ENCODE measurements around the gene ZNF576.
"Not testable (repeated sequence)": the region's sequence is repeated elsewhere in the genome, so short reads cannot be mapped to it uniquely, and the experiment has no call there.

Gene ZNF576, protein sequence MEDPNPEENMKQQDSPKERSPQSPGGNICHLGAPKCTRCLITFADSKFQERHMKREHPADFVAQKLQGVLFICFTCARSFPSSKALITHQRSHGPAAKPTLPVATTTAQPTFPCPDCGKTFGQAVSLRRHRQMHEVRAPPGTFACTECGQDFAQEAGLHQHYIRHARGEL

DNA sequence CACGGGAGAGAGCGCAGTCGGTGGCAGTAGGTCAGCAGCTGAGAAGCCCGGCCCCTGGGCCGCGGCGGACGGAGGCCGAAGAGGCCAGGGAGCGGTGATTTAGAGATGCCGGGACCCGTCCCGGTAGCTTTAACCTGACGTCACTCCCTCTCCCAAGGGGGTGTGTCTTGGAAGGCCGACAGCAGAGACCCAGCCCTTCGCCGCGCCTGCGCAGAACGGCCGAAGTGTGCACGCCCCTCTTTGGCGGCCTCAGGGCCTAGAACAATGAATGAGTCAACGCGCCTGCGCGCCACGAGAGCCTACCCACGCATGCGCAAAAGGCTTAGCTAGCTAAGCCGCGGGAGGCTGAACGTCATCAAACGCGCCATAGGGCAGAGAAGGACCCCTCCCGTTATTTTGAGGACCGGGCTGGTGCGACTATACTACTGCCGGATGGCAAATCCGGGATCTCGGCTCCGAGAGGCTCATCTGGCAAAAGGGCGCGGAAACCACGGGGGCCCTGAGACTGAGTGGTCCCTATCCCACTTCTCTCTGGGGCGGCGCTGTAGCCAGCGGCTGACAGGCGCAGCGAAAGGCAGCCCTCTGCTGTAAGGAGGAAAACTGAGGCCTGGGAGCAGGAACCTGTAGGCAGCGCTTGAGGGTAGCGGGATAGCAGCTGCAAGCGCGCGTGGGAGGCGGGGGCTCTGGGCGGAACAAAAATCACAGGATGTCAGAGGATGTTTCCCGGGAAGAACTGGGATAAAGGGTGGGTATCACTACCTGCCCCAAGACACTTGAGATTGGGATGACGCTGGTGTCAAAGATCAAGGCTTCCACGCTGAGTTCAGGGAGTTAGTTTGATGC, at the start of gene ZNF576, which contains the start of gene IRGQ:
Gene ZNF576, plus strand, starts transcription at position 597 of the 843 bp plus-strand sequence. CDS start 514 bp downstream, outside the sequence.
Gene IRGQ, minus strand, starts transcription at position 136 of the 843 bp plus-strand sequence. CDS start 796 bp downstream, outside the sequence.
- in situ Hi-C loops (cut with MboI; ENCODE audit: low sequenced_read_pairs, unreplicated experiment): no loop called here
- TF ChIP-seq, protein P1, sequence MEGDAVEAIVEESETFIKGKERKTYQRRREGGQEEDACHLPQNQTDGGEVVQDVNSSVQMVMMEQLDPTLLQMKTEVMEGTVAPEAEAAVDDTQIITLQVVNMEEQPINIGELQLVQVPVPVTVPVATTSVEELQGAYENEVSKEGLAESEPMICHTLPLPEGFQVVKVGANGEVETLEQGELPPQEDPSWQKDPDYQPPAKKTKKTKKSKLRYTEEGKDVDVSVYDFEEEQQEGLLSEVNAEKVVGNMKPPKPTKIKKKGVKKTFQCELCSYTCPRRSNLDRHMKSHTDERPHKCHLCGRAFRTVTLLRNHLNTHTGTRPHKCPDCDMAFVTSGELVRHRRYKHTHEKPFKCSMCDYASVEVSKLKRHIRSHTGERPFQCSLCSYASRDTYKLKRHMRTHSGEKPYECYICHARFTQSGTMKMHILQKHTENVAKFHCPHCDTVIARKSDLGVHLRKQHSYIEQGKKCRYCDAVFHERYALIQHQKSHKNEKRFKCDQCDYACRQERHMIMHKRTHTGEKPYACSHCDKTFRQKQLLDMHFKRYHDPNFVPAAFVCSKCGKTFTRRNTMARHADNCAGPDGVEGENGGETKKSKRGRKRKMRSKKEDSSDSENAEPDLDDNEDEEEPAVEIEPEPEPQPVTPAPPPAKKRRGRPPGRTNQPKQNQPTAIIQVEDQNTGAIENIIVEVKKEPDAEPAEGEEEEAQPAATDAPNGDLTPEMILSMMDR (IDR thresholded peaks at IDR 0.05; ENCODE audit: borderline replicate concordance, control extremely low read depth, extremely low read depth, insufficient read depth, missing control alignments): no peak
- DNase-seq (ENCODE audit: low spot score): peak; percentile 99

DNA sequence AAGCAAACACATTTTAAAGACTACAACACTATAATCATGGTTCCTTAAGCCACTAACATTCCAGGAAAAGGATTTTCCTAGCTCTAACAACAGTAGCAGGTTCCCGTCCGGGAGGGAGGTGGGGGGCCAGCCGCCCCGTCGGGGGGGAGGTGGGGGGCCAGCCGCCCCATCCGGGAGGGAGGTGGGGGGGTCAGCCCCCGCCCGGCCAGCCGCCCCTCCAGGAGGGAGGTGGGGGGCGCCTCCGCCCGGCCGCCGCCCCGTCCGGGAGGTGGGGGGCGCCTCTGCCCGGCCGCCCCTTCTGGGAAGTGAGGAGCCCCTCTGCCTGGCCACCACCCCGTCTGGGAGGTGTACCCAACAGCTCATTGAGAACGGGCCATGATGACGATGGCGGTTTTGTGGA, 48.5 kb upstream of the ZNF576 start:
- DNase-seq (ENCODE audit: low spot score); in situ Hi-C loops (cut with MboI; ENCODE audit: low sequenced_read_pairs, unreplicated experiment): not testable (repeated sequence)

DNA sequence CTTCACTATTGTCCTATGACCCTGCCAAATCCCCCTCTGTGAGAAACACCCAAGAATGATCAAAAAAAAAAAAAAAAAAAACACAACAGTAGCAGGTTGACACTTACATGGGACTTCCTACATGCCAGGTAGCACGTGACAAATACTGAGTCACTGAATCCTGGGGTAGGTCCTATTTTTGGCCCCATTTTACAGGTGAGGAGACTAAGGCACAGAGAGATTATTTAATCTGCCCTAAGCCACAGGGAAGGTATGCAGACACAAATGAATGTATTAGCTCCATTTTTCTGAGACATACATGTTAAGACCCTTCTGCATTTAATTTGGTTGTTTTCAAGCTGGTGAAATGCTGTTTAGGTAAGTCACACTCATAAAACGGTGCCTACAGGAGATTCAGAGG, 47.7 kb upstream of the ZNF576 start:
- in situ Hi-C loops (cut with MboI; ENCODE audit: low sequenced_read_pairs, unreplicated experiment): no loop called here
- TF ChIP-seq, protein P1 (IDR thresholded peaks at IDR 0.05; ENCODE audit: borderline replicate concordance, control extremely low read depth, extremely low read depth, insufficient read depth, missing control alignments): no peak
- no peak for DNase-seq (ENCODE audit: low spot score)

DNA sequence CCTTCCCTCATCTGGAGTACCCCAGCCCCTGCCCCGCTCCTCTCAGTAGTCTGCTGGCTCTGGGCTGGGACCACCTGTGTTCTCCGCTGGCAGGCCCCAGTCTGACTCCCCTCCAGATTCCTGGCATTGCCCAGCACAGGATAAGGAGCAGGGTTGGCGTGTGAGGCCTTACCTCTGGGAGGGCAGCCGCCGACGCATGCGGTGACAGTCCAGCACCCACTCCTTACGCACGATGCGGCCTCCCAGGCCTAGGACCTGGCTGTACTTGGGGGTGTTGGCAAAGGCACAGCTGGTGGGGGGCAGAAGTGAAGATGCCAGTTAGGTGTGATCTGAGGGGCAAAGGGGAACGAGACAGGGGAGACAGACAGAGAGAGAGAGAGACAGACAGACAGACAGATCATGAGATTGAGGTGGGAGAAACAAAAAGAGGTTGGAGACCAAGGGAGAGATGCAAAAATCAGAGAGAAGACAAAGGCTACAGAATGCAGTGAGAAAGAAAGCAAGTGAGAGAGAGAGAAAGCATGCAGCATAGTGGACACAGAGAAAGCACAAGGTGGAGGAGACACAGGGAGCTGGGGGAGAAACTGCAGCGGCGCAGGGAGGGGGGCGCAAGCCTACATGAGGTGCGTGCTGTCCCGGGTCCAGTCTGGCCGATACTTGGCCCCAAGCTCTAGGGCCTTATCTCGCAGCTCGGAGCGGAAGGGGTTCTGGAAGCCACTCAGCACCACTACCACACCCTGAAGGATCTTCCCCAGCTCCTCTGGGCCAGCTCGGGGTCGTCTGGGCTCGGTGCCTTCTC, 44.8 kb upstream of the ZNF576 start:
- TF ChIP-seq, protein P1 (IDR thresholded peaks at IDR 0.05; ENCODE audit: borderline replicate concordance, control extremely low read depth, extremely low read depth, insufficient read depth, missing control alignments): no peak
- DNase-seq (ENCODE audit: low spot score): no peak
- in situ Hi-C loops (cut with MboI; ENCODE audit: low sequenced_read_pairs, unreplicated experiment): no loop called here

DNA sequence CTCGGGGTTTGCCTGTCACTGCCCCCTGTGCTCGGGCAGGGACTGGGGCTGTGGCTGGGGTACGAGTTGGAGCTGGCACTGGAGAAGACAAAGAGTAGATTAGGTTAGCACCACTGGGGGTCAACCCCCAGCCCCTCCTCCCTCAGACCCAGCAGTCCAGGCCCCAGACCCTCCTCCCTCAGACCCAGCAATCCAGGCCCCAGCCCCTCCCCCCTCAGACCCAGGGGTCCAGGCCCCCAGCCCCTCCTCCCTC, 44.3 kb upstream of the ZNF576 start:
- in situ Hi-C loops (cut with MboI; ENCODE audit: low sequenced_read_pairs, unreplicated experiment): no loop called here
- TF ChIP-seq, protein P1 (IDR thresholded peaks at IDR 0.05; ENCODE audit: borderline replicate concordance, control extremely low read depth, extremely low read depth, insufficient read depth, missing control alignments): no peak
- DNase-seq (ENCODE audit: low spot score): no peak

DNA sequence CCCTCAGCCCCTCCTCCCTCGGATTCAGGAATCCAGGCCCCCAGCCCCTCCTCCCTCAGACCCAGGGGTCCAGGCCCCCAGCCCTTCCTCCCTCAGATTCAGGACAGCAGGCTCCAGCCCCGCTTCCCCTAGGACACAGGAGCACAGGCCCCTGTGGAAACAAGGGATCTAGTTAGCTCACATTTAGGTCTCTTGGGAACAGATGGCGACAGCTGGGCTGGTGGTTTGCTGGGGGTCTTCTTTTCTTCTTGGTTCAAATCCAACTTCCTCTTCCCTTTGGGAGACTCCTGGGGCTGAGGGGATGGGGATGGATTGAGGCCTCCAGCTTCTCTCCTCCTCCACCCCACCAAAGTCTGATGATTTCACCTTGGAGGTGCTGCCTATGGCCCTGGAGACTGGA, 43.8 kb upstream of the ZNF576 start:
- TF ChIP-seq, protein P1 (IDR thresholded peaks at IDR 0.05; ENCODE audit: borderline replicate concordance, control extremely low read depth, extremely low read depth, insufficient read depth, missing control alignments): no peak
- no peak for DNase-seq (ENCODE audit: low spot score)
- in situ Hi-C loops (cut with MboI; ENCODE audit: low sequenced_read_pairs, unreplicated experiment): no loop called here

All from GM13976 (cell line).